Panc1 (cell line): ENCODE results near the gene GRIN2A. TPM values are rescaled to one million over a fixed set of nuclear protein-coding genes. Genes with fewer than 3 reads are reported as not detected.

Experiments used
- ATAC-seq: fragments of 200-7000 bp; cut with Tn5 transposase; 2 replicates; pipeline ENCODE4 v1.9.1; 2020; ENCODE audit warnings: mild to moderate bottlenecking, moderate library complexity
- BruUV-seq: library from RNA; stranded (reverse); fragments of 400-500 nt; replicated peaks from 2 replicates; lab custom pipeline; 2021; lab: Mats Ljungman, UMichigan
- CTCF ChIA-PET: fragments of 300-600 bp; sonication (Branson Sonifier 250); formaldehyde crosslinking; loops from one replicate; lab custom pipeline; 2022; ENCODE audit warnings: antibody characterized with exemption; lab: Charles Lee
- POLR2A ChIA-PET: fragments of 300-600 bp; sonication (Branson Sonifier 250); formaldehyde crosslinking; loops from one replicate; lab custom pipeline; 2022; ENCODE audit warnings: antibody characterized with exemption; lab: Charles Lee
- DNase-seq: peaks from one replicate; pipeline ENCODE4 v3.0.0-alpha.2; 2010; ENCODE audit warnings: low read depth, low spot score
- H3K27ac ChIP-seq: 2 replicates; pipeline ENCODE4 v1.5.1; 2011; ENCODE audit warnings: mild to moderate bottlenecking, low read length, inconsistent platforms
- H3K27me3 ChIP-seq: fragments of 200-500 bp; sonication (Bioruptor generic); 2 replicates; pipeline ENCODE4 v1.6.0; 2014; ENCODE audit warnings: low read length, inconsistent platforms; ENCODE audit not compliant: control insufficient read depth, insufficient read depth
- H3K36me3 ChIP-seq: fragments of 200-500 bp; sonication (Bioruptor generic); 2 replicates; pipeline ENCODE4 v1.5.1; 2014; ENCODE audit warnings: inconsistent platforms, mild to moderate bottlenecking, low read length, moderate library complexity; ENCODE audit not compliant: control insufficient read depth, insufficient read depth
- H3K4me1 ChIP-seq: 2 replicates; pipeline ENCODE4 v1.5.1; 2011; ENCODE audit warnings: inconsistent platforms, mild to moderate bottlenecking, low read length, moderate library complexity; ENCODE audit not compliant: control insufficient read depth, insufficient read depth
- H3K4me3 ChIP-seq, 2 experiments: 2 replicates each; pipeline ENCODE4 v1.5.1; 2011 to 2012; ENCODE audit warnings: low read depth in 2 of 2, low read length in 2 of 2, mild to moderate bottlenecking in 2 of 2, inconsistent platforms in 1 of 2, moderate library complexity in 1 of 2
- H3K9me3 ChIP-seq: fragments of 200-500 bp; sonication (Bioruptor generic); 2 replicates; pipeline ENCODE4 v1.5.1; 2014; ENCODE audit warnings: low read depth, mild to moderate bottlenecking, inconsistent platforms, low read length, moderate library complexity; ENCODE audit not compliant: control insufficient read depth, insufficient read depth
- CTCF ChIP-seq: fragments of 450-650 bp; IDR thresholded peaks from 2 replicates; pipeline ENCODE4 v1.5.1; 2017; ENCODE audit warnings: mild to moderate bottlenecking
- POLR2AphosphoS5 ChIP-seq: IDR thresholded peaks from 2 replicates; pipeline ENCODE4 v1.6.1; 2012; ENCODE audit warnings: mild to moderate bottlenecking, low read depth, low read length, moderate library complexity
- SIN3A ChIP-seq: IDR thresholded peaks from 2 replicates; pipeline ENCODE4 v1.6.1; 2012; ENCODE audit warnings: low read depth, mild to moderate bottlenecking, low read length, moderate library complexity, borderline replicate concordance; ENCODE audit not compliant: insufficient read depth
- TCF7L2 ChIP-seq: IDR thresholded peaks from 2 replicates; pipeline ENCODE4 v1.6.1; 2011; ENCODE audit warnings: mild to moderate bottlenecking, low read depth, low read length, inconsistent platforms
- in situ Hi-C: cut with HindIII; loops from 2 replicates; pipeline ENCODE4 v1.10.0; 2016; ENCODE audit warnings: low sequenced_read_pairs, low pct_unique_long_range_greater_than_20kb
- intact Hi-C: fragments of 100-400 bp; cut with micrococcal nuclease; formaldehyde crosslinking; loops from one replicate; pipeline ENCODE4 v1.10.0; 2022; ENCODE audit not compliant: unreplicated experiment
- total RNA-seq: library from RNA; stranded (reverse); gene quantifications from one replicate; pipeline ENCODE4 v1.2.1, GENCODE V29; 2021; ENCODE audit not compliant: unreplicated experiment
- TF ChIP-seq, protein P1 (sequence below), 2 experiments: IDR thresholded peaks; 2 replicates each; pipeline ENCODE4 v1.6.1; 2011 to 2012; ENCODE audit warnings: low read depth in 2 of 2, control low read depth in 1 of 2, low read length in 1 of 2, mild to moderate bottlenecking in 1 of 2, moderate library complexity in 1 of 2; ENCODE audit not compliant: insufficient read depth in 1 of 2

The GRIN2A gene
- total RNA-seq, 1 experiment from 2014 or later = 12.3 TPM

DNA sequence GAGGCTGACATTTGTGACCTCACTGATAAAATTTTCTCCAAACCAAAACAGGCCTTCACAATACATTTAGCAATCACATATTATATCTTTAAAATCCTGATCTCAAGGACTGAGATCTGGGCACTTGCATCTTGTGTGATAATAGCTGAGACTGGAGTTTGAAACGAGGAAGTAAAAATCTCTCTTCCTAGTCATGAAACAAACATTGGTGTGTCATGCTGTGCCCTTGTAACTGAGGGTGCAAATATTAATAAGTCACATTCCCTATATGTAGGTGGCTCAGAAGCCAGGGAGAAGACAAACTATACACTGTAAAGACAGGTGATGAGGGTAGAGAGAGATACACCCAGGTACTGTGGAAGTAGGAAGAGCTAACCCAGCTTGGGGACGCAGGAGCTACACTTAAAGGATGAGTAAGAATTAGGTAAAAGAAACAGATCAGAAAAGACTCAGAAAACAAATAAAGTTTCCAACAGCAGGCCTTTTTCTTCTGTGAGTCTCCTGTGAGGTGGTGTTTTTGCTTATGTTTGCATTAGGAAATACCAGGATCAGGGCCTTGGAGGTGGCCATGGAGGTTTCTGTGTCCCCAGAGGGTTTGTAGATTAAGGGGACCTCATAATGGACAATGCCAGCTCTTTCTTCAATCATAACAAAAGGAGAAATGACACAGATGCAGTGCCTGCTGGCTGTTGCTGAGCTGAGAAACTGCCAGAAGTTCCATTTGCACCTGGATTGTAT lies 335.7 kb downstream of the GRIN2A start:
- DNase-seq (peak; percentile 65), ATAC-seq (peak; percentile 72)
- no peaks in the 10 kb centered on the region for H3K9me3 ChIP-seq
- ChIA-PET POLR2A (no interaction called here), CTCF (no interaction called here)
- BruUV-seq = no TSS peak
- H3K36me3 ChIP-seq = no peaks in the 10 kb centered on the region
- no peaks in the 10 kb centered on the region for H3K27me3 ChIP-seq
- in situ Hi-C loops (no loop called here), intact Hi-C loops (no loop called here)
- TF ChIP-seq SIN3A (no peak), TCF7L2 (no peak), POLR2AphosphoS5 (no peak), CTCF (no peak)
- TF ChIP-seq, protein P1, sequence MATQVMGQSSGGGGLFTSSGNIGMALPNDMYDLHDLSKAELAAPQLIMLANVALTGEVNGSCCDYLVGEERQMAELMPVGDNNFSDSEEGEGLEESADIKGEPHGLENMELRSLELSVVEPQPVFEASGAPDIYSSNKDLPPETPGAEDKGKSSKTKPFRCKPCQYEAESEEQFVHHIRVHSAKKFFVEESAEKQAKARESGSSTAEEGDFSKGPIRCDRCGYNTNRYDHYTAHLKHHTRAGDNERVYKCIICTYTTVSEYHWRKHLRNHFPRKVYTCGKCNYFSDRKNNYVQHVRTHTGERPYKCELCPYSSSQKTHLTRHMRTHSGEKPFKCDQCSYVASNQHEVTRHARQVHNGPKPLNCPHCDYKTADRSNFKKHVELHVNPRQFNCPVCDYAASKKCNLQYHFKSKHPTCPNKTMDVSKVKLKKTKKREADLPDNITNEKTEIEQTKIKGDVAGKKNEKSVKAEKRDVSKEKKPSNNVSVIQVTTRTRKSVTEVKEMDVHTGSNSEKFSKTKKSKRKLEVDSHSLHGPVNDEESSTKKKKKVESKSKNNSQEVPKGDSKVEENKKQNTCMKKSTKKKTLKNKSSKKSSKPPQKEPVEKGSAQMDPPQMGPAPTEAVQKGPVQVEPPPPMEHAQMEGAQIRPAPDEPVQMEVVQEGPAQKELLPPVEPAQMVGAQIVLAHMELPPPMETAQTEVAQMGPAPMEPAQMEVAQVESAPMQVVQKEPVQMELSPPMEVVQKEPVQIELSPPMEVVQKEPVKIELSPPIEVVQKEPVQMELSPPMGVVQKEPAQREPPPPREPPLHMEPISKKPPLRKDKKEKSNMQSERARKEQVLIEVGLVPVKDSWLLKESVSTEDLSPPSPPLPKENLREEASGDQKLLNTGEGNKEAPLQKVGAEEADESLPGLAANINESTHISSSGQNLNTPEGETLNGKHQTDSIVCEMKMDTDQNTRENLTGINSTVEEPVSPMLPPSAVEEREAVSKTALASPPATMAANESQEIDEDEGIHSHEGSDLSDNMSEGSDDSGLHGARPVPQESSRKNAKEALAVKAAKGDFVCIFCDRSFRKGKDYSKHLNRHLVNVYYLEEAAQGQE (IDR thresholded peaks at IDR 0.05; ENCODE audit: insufficient read depth in 1 of 2, low read depth in 2 of 2, low read length in 1 of 2) = no peak
- H3K4me3 ChIP-seq = no peak overlapping the region
- no peaks in the 10 kb centered on the region for H3K4me1 ChIP-seq
- H3K27ac ChIP-seq = no peak overlapping the region

GRCh38 chr16:9845661-9846361 lies 336.4 kb downstream of the GRIN2A start:
- no TSS peak for BruUV-seq

More at GRCh38 chr16:9845661-9846361, 336.4 kb downstream of the GRIN2A start:
- Histone ChIP-seq H3K27ac (no peak overlapping the region), H3K9me3 (no peaks in the 10 kb centered on the region), H3K27me3 (no peaks in the 10 kb centered on the region), H3K4me1 (no peaks in the 10 kb centered on the region), H3K4me3 (no peak overlapping the region), H3K36me3 (no peaks in the 10 kb centered on the region)
- ATAC-seq = no peak
- in situ Hi-C loops (no loop called here), intact Hi-C loops (no loop called here)
- CTCF ChIA-PET = no interaction called here
- DNase-seq = no peak
- TF ChIP-seq POLR2AphosphoS5 (no peak), SIN3A (no peak), CTCF (no peak), TCF7L2 (no peak)
- TF ChIP-seq, protein P1 (IDR thresholded peaks at IDR 0.05; ENCODE audit: insufficient read depth in 1 of 2, low read depth in 2 of 2, low read length in 1 of 2) = no peak
- POLR2A ChIA-PET = no interaction called here
